ENCODE results near the gene SVIP. TPM values are rescaled to one million over a fixed set of nuclear protein-coding genes. Genes with fewer than 3 reads are reported as not detected.

The SVIP gene
- total RNA-seq, 1 donor from 2014 or later, result 35.6 TPM

GRCh38 chr11:22792497-22792896 is 37.1 kb downstream of the SVIP start:
- H3K36me3 ChIP-seq, result no peaks in the 10 kb centered on the region
- no peaks in the 10 kb centered on the region for H3K4me1 ChIP-seq
- no peak overlapping the region for H3K27ac ChIP-seq
- H3K27me3 ChIP-seq, result no peaks in the 10 kb centered on the region
- H3K9me3 ChIP-seq, result no peaks in the 10 kb centered on the region
- intact Hi-C loops (cut with DNase I), result no loop called here
- DNase-seq, result no peak
- no peak overlapping the region for H3K4me3 ChIP-seq
- no peak for ATAC-seq
- TF ChIP-seq, protein P1, sequence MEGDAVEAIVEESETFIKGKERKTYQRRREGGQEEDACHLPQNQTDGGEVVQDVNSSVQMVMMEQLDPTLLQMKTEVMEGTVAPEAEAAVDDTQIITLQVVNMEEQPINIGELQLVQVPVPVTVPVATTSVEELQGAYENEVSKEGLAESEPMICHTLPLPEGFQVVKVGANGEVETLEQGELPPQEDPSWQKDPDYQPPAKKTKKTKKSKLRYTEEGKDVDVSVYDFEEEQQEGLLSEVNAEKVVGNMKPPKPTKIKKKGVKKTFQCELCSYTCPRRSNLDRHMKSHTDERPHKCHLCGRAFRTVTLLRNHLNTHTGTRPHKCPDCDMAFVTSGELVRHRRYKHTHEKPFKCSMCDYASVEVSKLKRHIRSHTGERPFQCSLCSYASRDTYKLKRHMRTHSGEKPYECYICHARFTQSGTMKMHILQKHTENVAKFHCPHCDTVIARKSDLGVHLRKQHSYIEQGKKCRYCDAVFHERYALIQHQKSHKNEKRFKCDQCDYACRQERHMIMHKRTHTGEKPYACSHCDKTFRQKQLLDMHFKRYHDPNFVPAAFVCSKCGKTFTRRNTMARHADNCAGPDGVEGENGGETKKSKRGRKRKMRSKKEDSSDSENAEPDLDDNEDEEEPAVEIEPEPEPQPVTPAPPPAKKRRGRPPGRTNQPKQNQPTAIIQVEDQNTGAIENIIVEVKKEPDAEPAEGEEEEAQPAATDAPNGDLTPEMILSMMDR (IDR thresholded peaks at IDR 0.05), result no peak

DNA sequence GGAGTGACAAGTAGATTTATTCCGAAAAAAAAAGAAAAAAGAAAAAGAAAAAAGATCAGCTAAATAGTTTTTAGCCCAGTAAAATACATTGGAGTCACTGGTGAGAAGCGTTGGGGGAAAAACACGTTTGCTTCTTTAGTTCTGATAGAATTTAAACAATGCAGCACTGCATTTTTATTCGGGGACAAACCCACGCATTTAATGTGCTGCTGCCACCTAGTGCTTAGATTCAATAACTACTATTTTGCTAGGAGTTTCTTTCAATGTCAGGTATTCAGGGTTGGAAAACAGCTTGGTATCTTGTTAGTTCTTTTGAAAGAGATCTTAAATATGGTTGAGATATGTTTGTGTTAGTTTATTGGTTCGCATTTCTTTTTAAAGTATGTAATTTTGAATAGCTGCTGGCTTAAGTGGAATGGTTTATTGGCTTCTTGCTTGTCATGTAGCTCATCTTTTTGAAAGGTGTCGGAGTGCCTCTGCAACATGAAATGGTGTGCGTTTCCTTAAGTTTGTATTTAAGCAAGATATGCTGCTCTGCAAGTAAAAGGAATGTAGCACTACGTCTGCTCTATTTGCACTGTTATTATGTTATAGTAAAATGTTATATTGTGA is 41.9 kb downstream of the SVIP start:
- Histone ChIP-seq H3K27me3 (no peaks in the 10 kb centered on the region), H3K4me1 (no peaks in the 10 kb centered on the region), H3K27ac (no peak overlapping the region), H3K9me3 (no peaks in the 10 kb centered on the region), H3K4me3 (no peak overlapping the region), H3K36me3 (no peaks in the 10 kb centered on the region)
- DNase-seq (no peak), ATAC-seq (peak; percentile 71)
- TF ChIP-seq, protein P1 (IDR thresholded peaks at IDR 0.05), result peak; percentile 71
- intact Hi-C loops (cut with DNase I), result loop anchor here (10.0 kb wide), 1 partner anchor 453 kb away; the partner anchor contains the start of gene SLC17A6

DNA sequence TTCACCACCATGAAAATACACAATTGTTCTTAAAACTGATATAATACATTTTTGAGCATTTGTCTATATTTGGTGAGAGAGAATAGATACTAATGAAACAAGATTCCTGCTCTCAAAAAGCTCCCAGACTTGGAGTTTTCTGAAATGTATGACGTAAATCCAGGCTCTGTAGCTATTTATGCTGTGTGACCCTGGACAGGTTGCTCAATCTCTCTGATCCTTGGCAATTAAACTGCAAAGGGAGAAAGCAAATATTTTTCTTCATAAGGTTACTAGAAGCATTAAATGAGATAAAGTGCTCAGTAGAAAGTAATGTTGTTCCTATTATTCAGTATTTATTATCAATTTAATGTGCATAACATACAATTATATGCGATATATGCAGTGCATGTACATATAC is 42.5 kb downstream of the SVIP start:
- no peaks in the 10 kb centered on the region for H3K36me3 ChIP-seq
- H3K4me3 ChIP-seq, result no peak overlapping the region
- no peaks in the 10 kb centered on the region for H3K9me3 ChIP-seq
- intact Hi-C loops (cut with DNase I), result loop anchor here (10.0 kb wide), 1 partner anchor 452 kb away; the partner anchor contains the start of gene SLC17A6
- no peak for ATAC-seq
- H3K4me1 ChIP-seq, result no peaks in the 10 kb centered on the region
- no peak for DNase-seq
- H3K27me3 ChIP-seq, result no peaks in the 10 kb centered on the region
- TF ChIP-seq, protein P1 (IDR thresholded peaks at IDR 0.05), result no peak
- no peak overlapping the region for H3K27ac ChIP-seq

- H3K36me3 ChIP-seq, result no peaks in the 10 kb centered on the region
- no peaks in the 10 kb centered on the region for H3K4me1 ChIP-seq
- H3K9me3 ChIP-seq, result no peaks in the 10 kb centered on the region
- intact Hi-C loops (cut with DNase I), result loop anchor here (10.0 kb wide), 1 partner anchor 452 kb away; the partner anchor contains the start of gene SLC17A6
- DNase-seq (no peak), ATAC-seq (no peak)
- H3K27me3 ChIP-seq, result no peaks in the 10 kb centered on the region
- H3K4me3 ChIP-seq, result no peak overlapping the region
- TF ChIP-seq, protein P1 (IDR thresholded peaks at IDR 0.05), result no peak
- H3K27ac ChIP-seq, result no peak overlapping the region
These were observed 43.1 kb downstream of the SVIP start for GRCh38 chr11:22786475-22786874.

GRCh38 chr11:22785251-22785650 is 44.4 kb downstream of the SVIP start:
- intact Hi-C loops (cut with DNase I), result loop anchor here (10.0 kb wide), 1 partner anchor 450 kb away; the partner anchor contains the start of gene SLC17A6
- TF ChIP-seq, protein P1 (IDR thresholded peaks at IDR 0.05), result no peak
- no peak for DNase-seq
- Histone ChIP-seq H3K27ac (no peak overlapping the region), H3K4me3 (no peak overlapping the region), H3K27me3 (no peaks in the 10 kb centered on the region), H3K9me3 (no peaks in the 10 kb centered on the region), H3K36me3 (no peaks in the 10 kb centered on the region), H3K4me1 (no peaks in the 10 kb centered on the region)
- no peak for ATAC-seq
